Small intestine (tissue), 7 donors: ENCODE data around the gene SLC5A2. TPM values are rescaled to one million over a fixed set of nuclear protein-coding genes. Genes with fewer than 3 reads are reported as not detected.

Experiments
- DNase-seq, 2 donors: peaks; one replicate each; pipeline versions ENCODE4 v3.0.0 to v3.0.0-alpha.2; 2013
- FAIRE-seq: peaks from 2 replicates; lab custom pipeline; 2012; peaks lifted over from hg19 to GRCh38; lab: Jason Lieb, UNC
- H3K27ac ChIP-seq, 3 donors: one replicate each; pipeline ENCODE4 v1.5.1; 2013; ENCODE audit warnings: low read length in 2 of 3, mild to moderate bottlenecking in 2 of 3, control low read depth in 1 of 3, inconsistent platforms in 1 of 3, low read depth in 1 of 3, moderate library complexity in 1 of 3
- H3K27me3 ChIP-seq, 3 donors: one replicate each; pipeline ENCODE4 v1.6.1; 2013; ENCODE audit warnings: low read length in 3 of 3, inconsistent platforms in 1 of 3; ENCODE audit not compliant: control insufficient read depth in 3 of 3, insufficient read depth in 3 of 3
- H3K36me3 ChIP-seq, 3 donors: one replicate each; pipeline ENCODE4 v1.6.1; 2013; ENCODE audit warnings: low read length in 3 of 3, inconsistent platforms in 1 of 3, low read depth in 1 of 3, mild to moderate bottlenecking in 1 of 3, moderate library complexity in 1 of 3; ENCODE audit not compliant: control insufficient read depth in 3 of 3, insufficient read depth in 2 of 3
- H3K4me1 ChIP-seq, 3 donors: one replicate each; pipeline ENCODE4 v1.6.1; 2013; ENCODE audit warnings: low read length in 2 of 3, inconsistent platforms in 1 of 3, low read depth in 1 of 3, mild to moderate bottlenecking in 1 of 3, moderate library complexity in 1 of 3; ENCODE audit not compliant: control insufficient read depth in 3 of 3, insufficient read depth in 2 of 3
- H3K4me3 ChIP-seq, 3 donors: one replicate each; pipeline ENCODE4 v1.5.1; 2013; ENCODE audit warnings: low read length in 3 of 3, control low read depth in 1 of 3, inconsistent platforms in 1 of 3, low read depth in 1 of 3, mild to moderate bottlenecking in 1 of 3, moderate library complexity in 1 of 3
- H3K9me3 ChIP-seq, 2 donors: one replicate each; pipeline ENCODE4 v1.6.1; 2013; ENCODE audit warnings: low read depth in 1 of 2, low read length in 1 of 2; ENCODE audit not compliant: control insufficient read depth in 2 of 2, insufficient read depth in 1 of 2
- WGBS, 3 donors: extraction: QIAGEN DNeasy Blood & Tissue Kit; methylation state at CpG; one replicate each; pipeline ENCODE4 v1.1.7; 2013; 5-methylcytosine and 5-hydroxymethylcytosine counted together
- polyA plus RNA-seq, 4 donors: library from polyadenylated mRNA; stranded (reverse) in 3 of 4; unstranded in 1 of 4; fragments of 200-250 nt in 3 of 4; fragments of 120-200 nt in 1 of 4; gene quantifications; one replicate each; pipeline versions ENCODE4 v1.2.1 to v1.2.3, GENCODE V29; 2013
- donor health status: healthy with polysubstance abuse.
- donor health status: control.
- donor health status: control.
- donor health status: Bipolar disorder and iron deficiency.
- donor health status: healthy.

Gene SLC5A2
- polyA plus RNA-seq, 4 donors: 0.81 to 10.4 (median 1.6) TPM

DNA sequence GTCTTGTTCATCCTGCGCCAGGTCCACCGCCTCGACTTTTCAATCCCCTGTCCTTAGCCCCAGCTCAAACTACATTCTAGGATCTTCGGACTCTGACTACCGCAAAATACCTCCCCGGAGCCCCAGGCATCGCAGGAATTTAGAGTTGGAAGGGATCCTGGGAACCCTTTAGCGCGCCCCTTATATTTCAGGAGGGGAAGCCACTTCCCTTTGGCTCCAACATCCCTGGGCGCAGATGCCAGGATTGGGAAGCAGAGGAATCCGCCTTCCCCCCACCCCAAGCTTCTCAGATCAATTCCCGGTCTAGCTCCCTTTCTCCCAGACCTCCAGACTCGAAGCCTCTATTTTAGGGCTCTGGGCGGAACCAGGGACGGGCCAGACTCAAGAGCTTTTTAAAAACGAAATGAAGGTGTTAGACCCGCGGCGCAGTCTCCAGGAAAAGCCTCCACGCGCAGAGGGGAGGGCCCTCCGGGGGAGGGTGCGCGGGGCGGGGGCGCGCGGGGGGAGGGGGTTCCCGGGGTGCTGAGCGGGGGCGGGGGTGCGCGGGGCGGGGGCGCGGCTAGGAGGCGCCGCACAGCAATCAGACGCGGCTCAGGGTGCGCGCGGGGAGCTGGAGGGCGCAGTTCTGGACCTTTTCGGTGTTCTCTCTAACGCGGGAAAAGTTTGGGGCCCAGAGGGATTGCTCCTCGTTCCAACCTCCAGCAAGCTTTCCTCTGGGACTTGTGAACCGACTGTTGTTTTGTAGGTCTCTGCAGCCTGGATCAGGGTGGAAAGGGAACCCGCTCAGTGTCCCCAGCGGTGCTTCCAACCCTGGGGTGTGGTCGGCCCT lies 46.4 kb downstream of the SLC5A2 start:
- peak overlapping the region in 1 of 3 donors; percentile 34 for H3K4me3 ChIP-seq
- peaks cover 0 to 31% (median 9%) of the 10 kb centered on the region in 3 donors for H3K27me3 ChIP-seq
- 4 to 9% (median 5%) methylated on average over 32 to 52 of the region's 52 CpGs for WGBS, 3 donors
- no peaks in the 10 kb centered on the region for H3K36me3 ChIP-seq
- no peaks in the 10 kb centered on the region for H3K9me3 ChIP-seq
- H3K27ac ChIP-seq: no peak overlapping the region
- H3K4me1 ChIP-seq: no peaks in the 10 kb centered on the region
- DNase-seq (peak in 1 of 2 donors; percentile 23), FAIRE-seq (no peak)

DNA sequence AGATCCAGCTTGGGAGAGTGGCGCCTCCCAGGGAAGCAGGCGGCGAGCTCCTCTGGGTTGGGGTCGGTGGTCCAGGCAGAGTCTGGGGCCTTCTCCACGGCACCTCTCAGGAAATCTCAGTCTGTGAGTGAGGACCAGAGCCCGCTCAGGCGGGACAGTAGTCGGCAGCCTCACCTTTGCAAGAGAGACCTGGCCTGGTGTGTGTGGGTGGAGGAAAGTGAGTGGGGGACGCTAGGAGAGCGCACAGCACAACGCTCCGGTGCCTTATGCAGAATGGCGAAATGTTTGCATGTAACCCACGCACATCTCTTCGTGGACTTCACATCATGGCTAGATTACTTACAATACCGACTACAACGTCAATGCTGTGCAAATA lies 47.0 kb downstream of the SLC5A2 start:
- Histone ChIP-seq H3K27me3 (peaks cover 0 to 31% (median 9%) of the 10 kb centered on the region in 3 donors), H3K27ac (no peak overlapping the region), H3K36me3 (no peaks in the 10 kb centered on the region), H3K9me3 (no peaks in the 10 kb centered on the region), H3K4me3 (peak overlapping the region in 1 of 3 donors; percentile 17), H3K4me1 (no peaks in the 10 kb centered on the region)
- 23 to 33% (median 32%) methylated on average over 17 of the region's 17 CpGs for WGBS, 3 donors
- DNase-seq (no peak), FAIRE-seq (no peak)

DNA sequence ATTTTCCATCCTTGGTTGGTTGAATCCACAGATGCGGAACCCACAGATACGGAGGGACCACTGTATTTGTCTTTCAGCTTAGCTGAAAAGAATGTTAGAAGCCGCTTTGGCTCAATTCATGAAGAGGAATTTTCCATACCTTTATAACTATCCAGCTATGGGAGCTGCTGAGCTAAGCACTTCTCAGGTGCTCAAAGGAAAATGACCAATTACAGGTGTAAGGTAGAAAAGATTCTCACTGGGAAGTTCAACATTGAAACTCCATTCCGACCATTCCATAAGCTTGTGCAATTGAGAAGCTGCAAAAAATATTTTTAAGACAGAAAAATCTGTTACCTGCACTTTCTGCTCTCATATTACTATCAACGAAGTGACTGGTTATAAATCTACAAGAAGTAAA lies 47.5 kb downstream of the SLC5A2 start:
- Histone ChIP-seq H3K27ac (no peak overlapping the region), H3K27me3 (peaks cover 0 to 33% (median 11%) of the 10 kb centered on the region in 3 donors), H3K4me3 (no peak overlapping the region), H3K4me1 (no peaks in the 10 kb centered on the region), H3K36me3 (no peaks in the 10 kb centered on the region), H3K9me3 (no peaks in the 10 kb centered on the region)
- 57 to 67% (median 64%) methylated on average over 5 of the region's 5 CpGs for WGBS, 3 donors
- DNase-seq: no peak
- FAIRE-seq: no peak

DNA sequence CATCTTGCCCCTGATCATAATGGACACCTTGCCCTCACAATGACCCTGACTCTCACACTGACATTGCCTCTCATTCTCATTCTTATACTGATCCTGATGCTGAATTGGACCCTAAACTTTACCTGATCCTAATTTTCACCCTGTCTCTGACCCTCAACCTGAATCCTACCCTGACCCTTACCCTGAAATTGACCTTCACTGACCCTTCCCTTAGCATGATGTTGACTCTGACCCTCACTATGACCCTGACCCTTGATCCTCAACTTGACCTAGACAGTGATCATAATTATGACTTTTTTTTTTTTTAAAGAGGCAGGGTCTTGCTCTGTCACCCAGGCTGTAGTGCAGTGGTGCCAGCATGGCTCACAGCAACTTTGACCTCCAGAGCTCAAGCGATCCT lies 48.2 kb downstream of the SLC5A2 start:
- no peaks in the 10 kb centered on the region for H3K4me1 ChIP-seq
- FAIRE-seq (no peak), DNase-seq (no peak)
- H3K4me3 ChIP-seq: no peak overlapping the region
- no peaks in the 10 kb centered on the region for H3K36me3 ChIP-seq
- H3K27ac ChIP-seq: no peak overlapping the region
- H3K27me3 ChIP-seq: peaks cover 0 to 33% (median 12%) of the 10 kb centered on the region in 3 donors
- WGBS, 3 donors: 87 to 100% (median 91%) methylated on average over 1 of the region's 1 CpG
- no peaks in the 10 kb centered on the region for H3K9me3 ChIP-seq

GRCh38 chr16:31532120-31532519 lies 49.2 kb downstream of the SLC5A2 start:
- H3K36me3 ChIP-seq: no peaks in the 10 kb centered on the region
- FAIRE-seq: no peak
- no peaks in the 10 kb centered on the region for H3K9me3 ChIP-seq
- peaks cover 0 to 36% (median 16%) of the 10 kb centered on the region in 3 donors for H3K27me3 ChIP-seq
- DNase-seq: peak in 1 of 2 donors; percentile 5
- WGBS, 3 donors: 5 to 47% (median 21%) methylated on average over 2 of the region's 2 CpGs
- no peak overlapping the region for H3K27ac ChIP-seq
- no peak overlapping the region for H3K4me3 ChIP-seq
- H3K4me1 ChIP-seq: no peaks in the 10 kb centered on the region

- FAIRE-seq (no peak), DNase-seq (no peak)
- H3K4me3 ChIP-seq: no peak overlapping the region
- 88 to 97% (median 92%) methylated on average over 4 of the region's 4 CpGs for WGBS, 3 donors
- H3K27ac ChIP-seq: no peak overlapping the region
- H3K27me3 ChIP-seq: peaks cover 0 to 32% (median 19%) of the 10 kb centered on the region in 3 donors
- no peaks in the 10 kb centered on the region for H3K4me1 ChIP-seq
- H3K36me3 ChIP-seq: no peaks in the 10 kb centered on the region
- no peaks in the 10 kb centered on the region for H3K9me3 ChIP-seq
These were observed 50.0 kb downstream of the SLC5A2 start for GRCh38 chr16:31532896-31533295.

- 9 to 24% (median 11%) methylated on average over 9 of the region's 9 CpGs for WGBS, 3 donors
- H3K27me3 ChIP-seq: peaks cover 0 to 14% (median 9%) of the 10 kb centered on the region in 3 donors
- H3K36me3 ChIP-seq: no peaks in the 10 kb centered on the region
- FAIRE-seq: no peak
- H3K9me3 ChIP-seq: peaks cover 0 to 8% of the 10 kb centered on the region in 2 donors
- no peak overlapping the region for H3K4me3 ChIP-seq
- DNase-seq: peak in 1 of 2 donors; percentile 30
- no peaks in the 10 kb centered on the region for H3K4me1 ChIP-seq
- no peak overlapping the region for H3K27ac ChIP-seq
These were observed 52.8 kb downstream of the SLC5A2 start for GRCh38 chr16:31535737-31536136.

GRCh38 chr16:31536804-31537361 lies 54.0 kb downstream of the SLC5A2 start:
- DNase-seq: no peak
- Histone ChIP-seq H3K4me1 (no peaks in the 10 kb centered on the region), H3K27me3 (peaks cover 0 to 11% (median 9%) of the 10 kb centered on the region in 3 donors), H3K27ac (no peak overlapping the region), H3K36me3 (no peaks in the 10 kb centered on the region), H3K4me3 (no peak overlapping the region), H3K9me3 (peaks cover 0 to 8% of the 10 kb centered on the region in 2 donors)
- WGBS, 3 donors: 71 to 77% (median 75%) methylated on average over 19 to 21 of the region's 21 CpGs
- no peak for FAIRE-seq
